Kidney glomerular epithelial cell (primary cell): ENCODE results near the gene RUNX1.

Experiments used
- DNase-seq: peaks from one replicate; lab custom pipeline; 2025; lab: John Stamatoyannopoulos, UW

Gene RUNX1

DNA sequence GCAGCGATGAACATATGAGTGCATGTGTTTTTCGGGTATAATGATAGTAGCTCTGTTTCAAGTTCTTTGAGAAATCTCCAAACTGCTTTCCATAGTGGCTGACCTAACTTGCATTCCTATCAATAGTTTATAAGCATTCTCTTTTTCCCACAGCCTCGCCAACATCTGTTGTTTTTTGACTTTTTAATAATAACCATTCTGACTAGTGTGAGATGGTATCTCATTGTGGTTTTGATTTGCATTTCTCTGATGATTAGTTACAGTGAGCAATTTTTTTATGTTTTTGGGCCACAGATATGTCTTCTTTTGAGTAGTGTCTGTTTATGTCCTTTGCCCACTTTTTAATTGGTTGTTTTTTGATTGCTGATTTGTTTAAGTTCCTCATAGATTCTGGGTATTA lies 10.6 kb upstream of the RUNX1 start:
- no peak for DNase-seq

DNA sequence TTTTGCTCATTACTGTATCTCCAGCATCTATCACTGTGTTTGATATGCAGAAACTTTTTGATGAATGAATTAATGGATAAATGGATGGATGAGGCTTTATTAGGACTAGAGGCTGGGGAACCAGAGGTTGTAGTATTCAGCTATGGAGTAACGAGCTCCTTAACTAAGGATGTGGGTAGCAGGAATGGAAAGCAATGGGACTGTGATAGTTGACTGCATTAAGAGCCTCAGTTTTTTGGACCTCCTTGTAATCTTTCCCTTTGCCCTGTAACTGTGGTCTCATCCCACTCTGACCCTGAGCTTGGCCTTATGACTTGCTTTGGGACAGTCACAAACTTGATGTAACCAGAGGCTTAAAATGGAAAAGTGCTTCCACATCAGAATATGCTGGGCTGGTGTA lies 9.0 kb upstream of the RUNX1 start:
- no peak for DNase-seq

DNA sequence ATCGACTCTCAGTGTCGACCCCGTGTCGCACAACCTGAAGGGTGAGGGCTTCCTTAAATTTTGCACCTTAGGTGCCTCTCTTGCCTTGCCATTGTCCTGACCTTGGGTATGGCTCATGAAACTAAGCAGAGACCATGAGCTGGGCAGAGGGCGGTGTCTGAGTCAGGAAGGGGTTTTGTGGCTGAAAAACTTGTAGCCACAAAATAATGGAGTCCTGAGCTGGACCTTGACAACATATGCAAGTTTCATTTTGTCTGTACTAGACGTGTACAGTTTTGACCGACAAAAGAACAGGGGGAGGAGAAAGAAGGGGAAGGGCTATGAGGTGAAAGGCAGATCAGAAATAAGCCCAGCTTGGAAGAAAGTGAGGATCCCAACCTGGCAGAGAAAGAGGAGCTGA lies 8.3 kb upstream of the RUNX1 start:
- DNase-seq, result no peak

DNA sequence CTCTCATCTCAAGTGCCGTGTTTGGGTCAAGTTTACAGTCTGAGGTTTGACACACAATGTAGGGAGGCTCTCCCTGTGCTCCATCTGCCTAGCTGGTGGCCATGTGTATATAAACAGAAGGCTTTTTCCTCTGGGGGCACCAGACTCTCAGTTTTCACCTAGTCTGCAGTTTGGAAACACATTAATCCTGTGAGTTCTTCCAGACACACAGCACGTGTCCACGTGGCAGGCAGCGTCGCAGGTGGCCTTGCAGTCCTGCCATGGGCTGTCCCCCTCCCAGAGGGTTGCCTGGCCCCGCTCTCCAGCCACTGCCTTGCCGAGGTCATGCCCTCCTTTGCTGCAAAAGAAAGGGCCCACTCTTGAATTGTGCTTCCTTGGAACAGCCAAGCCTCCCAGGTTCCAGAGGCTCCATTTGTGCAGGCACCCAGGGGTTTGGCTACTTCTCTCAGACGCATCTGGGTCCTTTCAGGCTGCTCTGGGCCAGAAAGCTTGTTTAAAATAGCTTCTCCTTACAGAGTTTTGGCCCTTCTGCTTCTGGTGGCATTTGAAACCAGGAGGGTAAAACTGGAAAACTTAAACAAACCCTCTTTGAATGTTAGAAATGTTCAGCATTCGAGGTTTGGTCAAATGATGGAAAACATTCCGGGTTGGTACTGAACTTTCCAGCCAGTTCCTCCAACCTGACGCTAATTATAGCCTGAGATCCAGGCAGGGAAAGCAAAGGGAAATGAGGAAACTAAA lies 4.4 kb upstream of the RUNX1 start:
- DNase-seq, result no peak

DNA sequence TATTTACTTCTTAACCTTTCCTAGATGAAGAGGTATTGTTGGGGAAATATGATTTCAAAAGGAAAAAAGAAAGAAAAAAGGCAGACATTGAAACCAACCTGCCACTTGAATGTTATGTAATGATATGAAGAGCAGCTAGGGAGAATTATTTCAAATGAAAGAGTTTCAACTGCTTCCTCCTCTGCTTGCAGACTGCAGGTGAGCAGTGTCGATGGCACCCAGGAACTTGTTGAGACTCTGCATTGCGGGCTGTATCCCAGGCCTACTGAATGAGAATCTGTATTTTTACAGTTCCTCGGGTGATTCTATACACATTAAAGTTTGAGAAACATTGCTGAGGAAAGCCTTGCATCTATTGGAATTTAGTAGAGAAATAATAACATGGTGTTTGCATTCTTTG lies 3.7 kb upstream of the RUNX1 start:
- DNase-seq, result no peak

DNA sequence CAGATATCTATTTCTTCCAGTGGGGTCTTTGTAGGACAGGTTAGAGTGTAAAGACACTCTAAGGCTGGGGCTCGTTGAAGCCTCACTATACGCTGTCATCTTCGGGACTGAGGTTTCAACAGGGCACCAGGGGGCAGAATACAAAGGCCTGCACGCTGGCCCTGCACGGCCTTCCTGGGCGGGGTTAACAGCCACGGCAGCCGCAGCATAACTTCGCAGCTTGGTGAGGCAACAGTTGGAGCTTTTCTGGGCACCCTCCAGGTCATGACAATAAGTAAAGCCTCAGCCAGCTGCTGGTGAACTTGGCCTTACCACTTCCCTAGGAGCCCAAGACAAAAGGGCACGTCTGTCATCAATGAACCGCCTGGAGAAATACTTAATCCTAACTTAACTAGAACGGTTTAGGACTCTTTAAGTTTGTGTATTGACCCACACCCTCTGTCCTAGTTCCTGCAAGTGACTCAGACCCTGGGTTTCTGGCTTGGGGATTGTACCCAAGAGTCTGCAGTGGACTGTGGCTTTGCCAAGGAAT lies 2.3 kb upstream of the RUNX1 start:
- DNase-seq, result no peak

DNA sequence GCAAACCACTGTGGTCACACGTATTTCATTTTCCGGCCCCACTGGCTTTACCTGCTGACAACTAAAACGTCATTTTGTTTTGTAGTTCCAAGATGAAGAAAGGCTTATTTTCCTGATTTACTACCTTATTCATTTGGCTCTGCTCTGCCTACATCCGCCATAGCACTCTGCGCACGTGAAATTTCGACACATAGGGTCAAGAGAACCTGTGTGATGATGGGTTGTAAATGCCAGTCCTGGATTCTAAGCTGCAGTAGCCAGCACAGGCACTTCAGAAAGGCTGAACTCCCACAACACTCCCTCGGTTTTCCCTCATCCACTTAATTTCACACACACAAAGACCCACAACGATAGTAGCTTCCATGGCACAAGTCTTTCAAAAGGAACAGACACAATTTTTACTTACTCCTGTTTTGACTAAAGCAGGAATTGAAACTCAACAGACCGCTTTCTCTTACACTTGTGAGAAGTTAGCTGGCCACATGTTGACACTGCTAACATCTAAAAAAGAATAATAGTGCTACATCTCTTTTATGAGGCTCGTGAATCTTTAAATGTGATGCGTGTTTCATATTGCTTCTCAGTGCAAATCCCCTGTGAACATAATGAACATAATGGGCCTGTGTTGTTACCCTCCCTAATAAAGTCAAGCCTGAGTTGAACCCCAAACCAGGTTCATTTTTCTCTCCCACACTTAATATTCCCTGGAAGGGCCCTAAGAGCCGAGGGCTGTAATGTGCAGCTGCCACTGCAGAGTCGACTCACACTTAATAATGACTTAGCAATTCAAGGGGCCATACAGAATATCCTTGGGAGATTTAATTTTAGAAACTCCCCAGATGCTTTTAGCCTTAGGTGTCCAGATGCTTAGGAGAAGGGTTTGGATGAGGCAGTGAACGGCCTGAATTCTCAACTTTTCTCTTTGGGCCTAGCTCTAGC lies 1.5 kb upstream of the RUNX1 start:
- no peak for DNase-seq

DNA sequence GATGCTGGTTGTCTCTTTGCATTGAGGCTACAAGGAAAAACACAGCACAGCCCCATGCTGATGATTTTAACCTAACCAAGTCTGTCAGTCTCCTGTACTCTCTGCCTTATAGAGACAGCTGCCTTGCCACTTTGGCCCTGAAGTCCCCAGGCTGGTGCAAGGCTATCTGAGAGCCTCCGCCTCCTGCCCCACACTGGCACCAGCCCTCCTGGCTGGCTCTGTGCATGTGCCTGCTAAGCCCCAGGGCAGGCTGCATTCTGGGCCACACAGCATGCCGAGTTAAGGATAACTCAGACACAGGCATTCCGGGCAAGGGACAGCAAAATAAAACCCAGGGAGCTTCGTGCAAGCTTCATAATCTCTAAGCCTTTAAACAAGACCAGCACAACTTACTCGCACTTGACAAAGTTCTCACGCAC lies 910 bp downstream of the RUNX1 start:
- DNase-seq, result no peak

DNA sequence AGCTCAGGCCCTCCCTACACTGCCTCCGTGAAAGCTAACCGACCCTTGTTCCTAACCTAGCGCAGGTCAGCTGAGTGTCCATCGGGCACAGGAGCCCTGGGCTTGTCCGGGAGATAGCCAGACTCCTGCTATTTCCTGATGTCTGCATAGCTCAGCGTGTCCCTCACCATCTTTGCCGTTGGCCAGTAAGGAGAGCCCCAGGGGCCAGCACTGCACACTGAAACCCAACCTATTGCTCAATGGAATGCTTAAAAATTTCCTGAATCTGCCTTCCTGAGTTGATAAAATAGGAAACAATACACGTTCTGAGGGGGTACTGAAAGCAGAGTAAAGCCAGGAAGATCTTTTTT lies 2.2 kb downstream of the RUNX1 start:
- DNase-seq, result no peak

DNA sequence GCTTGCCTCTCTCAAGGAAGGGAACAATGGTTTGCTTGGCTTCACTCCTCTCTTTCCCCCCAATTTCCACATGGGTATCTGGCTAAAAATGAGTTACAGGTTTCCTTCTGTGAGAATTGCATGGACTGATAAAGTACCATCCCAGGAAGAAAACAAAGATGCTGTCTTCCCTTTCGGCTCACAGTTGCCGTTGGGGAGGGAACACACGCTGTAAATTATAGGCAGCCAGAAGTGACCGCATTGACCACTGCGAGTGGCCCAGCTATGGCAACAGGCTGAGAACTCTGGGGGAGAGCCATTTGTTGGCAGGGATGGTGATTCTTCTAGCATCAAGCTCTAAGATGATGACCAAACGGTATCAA lies 2.9 kb downstream of the RUNX1 start:
- DNase-seq, result no peak

DNA sequence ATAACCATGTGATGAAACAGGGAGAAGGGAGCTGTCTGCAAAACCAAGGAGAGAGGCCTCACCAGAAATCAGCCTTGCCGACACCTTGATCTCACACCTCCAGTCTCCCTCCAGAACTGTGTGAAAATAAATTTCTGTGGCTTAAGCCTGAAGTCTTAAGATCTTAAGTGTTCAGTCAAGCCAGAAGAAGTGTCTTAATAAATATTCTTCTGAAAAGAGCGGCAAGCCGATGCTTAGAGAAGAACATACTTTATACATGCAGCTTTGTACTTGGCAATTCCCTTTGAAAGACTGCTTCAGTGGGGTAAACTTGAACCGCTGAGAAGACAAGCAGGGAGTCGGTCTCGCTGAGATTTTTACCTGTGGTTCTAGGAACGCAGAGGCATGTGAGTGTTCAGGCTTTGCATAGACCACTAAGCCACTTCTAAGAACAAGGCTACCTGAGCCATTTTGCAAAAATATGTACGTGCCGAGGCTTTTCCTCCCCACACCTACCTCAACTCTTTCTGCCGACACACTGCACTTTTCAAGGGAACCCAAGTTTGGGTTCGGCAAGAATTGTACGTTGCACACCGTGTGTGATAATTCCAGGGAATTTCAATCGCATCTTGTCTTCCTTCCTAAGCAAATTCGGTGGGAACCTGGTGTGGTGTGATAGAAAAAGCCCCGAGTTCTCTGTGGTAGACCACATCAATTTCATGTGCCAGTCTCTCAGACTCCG lies 3.4 kb downstream of the RUNX1 start:
- no peak for DNase-seq

DNA sequence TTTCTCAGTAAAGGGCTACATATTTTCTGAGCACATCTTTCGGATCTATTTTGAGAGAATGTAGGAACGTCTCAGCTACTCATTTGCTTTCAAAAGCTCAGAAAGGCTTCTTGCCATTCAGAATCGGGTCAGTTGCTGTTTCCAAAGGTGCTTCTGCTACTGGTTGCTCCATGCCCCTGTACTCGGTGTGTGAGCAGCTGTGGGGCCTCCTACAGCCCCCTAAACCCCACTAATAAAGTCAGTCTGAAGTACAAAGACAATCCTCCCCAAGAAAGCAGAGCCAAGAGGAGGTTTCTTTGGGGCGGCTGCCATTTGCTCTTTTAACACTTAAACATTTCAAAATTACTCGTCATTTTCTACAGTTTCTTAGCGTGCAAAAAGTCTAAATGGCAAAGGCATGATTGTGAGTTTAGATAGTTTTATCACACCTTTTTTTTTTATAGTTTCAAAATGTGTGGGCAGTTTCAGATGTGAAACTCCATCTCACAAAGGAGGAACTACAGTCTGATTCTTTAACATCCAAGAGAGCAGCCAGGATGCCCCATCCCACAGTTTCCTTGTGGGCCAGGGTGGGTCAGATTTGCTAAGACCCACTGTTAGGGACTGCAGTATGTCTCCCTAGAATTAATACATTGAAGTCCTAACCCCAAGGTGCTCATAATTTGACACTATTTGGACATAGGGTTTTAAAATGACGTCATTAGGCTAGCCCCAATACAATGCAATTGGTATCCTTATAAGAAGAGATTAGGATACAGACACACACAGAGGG lies 4.1 kb downstream of the RUNX1 start:
- DNase-seq, result no peak

DNA sequence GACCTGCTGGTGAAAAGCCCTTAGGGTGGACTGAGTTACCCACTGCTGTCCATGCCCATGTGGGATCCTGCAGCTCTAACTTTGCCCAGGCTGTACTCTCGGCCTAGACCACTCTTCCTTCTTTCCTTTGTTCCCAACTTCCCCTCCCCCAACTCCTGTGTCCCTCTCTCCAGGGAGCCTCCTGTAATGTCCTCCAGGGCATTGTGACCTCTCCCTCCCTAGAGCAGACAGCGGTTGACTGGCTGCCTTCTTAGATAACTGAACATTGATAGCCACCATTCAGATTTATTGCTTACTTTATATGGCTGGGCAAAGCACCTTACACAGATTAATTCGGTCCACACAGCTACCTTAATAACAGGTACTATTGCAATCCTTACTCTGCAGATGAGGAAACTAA lies 5.0 kb downstream of the RUNX1 start:
- no peak for DNase-seq

DNA sequence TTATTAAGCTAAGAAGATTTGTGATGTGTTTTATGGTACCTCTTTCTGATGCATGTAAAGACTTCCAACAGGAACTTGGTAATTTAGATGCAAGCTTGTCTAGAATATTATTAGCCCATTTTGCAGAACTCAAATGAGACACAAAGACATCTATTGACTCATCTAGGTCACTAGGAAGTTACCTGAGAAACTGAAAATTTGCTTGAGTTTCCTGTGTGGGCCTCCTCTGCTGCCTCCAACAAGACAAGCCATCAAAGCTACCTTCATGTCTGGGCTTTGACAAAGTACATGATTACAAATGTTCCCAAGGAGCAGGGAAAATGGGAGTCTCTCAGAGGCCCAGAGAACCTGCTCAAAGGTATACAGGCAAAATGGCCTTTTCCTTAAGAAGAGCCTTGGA lies 5.6 kb downstream of the RUNX1 start:
- DNase-seq, result no peak

DNA sequence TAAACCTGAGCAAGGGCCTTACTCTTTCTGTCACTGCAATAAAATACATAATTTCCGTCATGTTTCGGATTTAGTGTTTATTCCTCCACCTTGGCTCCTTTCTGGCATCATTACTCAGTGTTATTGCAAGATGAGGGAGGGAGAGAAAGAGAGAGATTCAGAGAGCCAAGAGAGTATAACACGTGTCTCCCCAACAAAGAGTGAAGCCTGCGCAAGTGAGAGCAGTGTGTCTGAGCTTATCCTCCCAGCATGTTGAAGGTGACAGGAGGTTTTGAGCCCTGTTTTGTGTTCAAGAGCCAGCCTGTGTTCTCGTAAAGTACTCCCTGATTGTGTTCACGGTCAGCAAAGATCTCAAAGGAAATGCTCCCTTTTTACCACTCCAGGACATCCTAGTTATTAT lies 6.3 kb downstream of the RUNX1 start:
- no peak for DNase-seq

DNA sequence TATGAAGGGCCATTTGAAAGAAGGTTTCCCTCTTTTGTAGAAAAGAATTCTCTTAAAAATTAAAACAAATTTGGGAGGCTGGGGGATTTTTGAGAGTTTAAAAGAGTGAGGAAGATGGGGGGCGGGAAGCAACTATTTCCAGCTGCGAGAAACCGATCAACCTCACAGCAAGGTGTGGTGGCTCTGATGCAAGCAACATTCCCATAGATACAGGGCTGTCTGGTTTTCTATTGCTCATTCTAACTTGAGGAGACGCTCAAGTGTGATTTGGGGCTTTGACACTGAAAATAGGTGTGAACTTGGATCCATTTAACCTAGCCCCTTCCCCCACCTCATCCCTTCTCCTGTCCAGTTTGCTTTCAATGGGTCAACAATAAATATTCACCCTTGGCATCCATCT lies 7.2 kb downstream of the RUNX1 start:
- no peak for DNase-seq

DNA sequence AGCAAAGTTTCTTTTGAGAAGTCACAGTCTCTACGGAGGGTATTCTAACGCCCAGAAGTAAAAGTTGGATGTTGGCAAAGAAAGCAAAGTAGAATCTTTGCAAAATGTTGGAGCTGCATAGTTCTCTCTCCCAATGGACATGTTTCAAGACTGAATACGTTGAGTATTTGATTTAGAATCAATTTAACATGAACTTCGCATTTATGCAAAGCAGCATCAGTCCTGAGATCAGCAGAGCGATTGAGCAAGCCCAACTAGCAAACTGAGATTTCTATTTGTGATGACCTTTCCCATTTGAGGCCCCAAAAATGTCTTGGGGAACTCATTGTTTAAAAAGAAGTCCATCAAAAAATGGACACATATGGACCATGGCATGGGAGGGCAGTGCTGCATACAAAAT lies 8.0 kb downstream of the RUNX1 start:
- DNase-seq, result no peak

DNA sequence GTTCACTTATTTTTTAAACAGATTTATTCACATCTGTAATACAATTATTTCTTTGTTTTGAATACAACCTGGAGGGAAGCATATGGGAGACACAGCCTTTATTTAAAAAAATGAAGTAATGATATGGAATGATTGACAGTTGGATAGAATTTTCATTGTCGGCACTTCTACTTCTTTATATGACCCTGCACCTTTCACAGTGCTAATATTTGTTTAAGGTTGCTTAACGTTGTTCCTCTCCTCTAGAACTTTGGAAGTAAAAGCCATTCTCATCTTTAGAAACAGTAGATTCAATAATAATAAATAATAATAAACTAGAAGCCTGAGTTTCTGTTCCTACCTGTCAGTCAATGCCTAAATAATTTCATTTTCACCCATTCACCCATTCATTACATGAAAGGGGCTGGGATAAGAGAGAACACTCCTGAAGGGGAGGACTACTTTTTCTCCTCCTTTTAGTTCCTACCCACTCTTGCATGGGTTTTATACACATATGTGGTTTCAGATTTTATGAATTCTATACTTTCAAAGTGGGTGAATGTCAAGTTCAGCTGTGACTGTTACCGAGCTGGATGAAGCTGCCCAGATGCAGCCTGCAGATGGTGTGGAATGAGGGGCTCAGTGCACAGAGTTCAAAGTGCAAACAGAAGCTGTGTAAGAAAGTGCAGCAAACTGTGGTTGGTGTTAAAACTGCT lies 9.4 kb downstream of the RUNX1 start:
- no peak for DNase-seq

DNA sequence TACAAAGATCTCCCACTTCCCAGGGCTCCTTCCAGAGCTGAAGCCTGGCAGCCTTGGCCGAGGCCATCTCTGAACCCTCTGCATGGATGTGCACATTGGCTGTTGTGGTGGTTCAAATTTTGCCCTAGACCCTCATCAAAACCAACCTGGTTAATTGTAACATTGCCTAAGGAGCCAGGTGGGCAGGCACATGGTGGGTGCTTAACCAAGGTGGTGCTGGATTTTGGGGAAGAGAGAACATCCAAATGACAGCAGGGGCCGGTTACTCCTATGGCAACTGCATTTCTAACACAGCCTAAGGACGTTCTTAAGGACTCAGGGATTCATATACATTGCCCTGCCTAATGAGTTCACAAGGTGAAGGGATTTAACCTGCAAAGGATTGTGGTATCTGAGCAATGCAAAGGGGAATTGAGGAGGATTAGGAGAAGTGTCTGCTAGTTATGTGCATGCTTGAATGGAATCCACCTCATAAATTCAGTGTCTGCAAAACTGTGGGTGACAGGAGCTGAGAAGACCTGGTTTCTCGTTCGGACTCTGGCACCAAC lies 10.3 kb downstream of the RUNX1 start:
- no peak for DNase-seq

DNA sequence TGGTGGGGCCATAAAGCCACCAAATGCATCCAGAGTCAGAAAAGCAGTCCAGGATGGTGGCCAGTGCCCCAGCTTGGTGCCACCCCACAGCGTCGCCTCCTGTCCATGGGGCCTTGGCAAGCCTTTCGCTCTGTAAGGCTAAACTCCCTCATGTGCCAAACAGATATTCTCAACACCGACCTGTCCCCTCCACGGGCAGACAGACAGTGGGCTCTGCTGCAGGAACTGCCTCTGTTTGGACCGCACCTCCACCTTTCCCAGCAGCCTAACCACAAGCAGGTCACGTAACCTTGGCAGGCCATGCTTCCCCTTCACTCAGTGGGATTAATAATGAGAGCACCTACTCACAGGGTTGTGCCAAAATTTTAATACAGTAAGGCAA lies 11.7 kb downstream of the RUNX1 start:
- DNase-seq, result no peak
